Liver (tissue), 9 donors: ENCODE results near the gene CLDN1. TPM values are rescaled to one million over a fixed set of nuclear protein-coding genes. Genes with fewer than 3 reads are reported as not detected.

ENCODE experiments used
- DNase-seq: peaks from one replicate; pipeline ENCODE4 v3.0.0-alpha.2; 2017; ENCODE audit warnings: low spot score
- H3K27ac ChIP-seq, 2 donors: one replicate each; pipeline ENCODE4 v1.7.0; 2013; ENCODE audit warnings: inconsistent platforms in 2 of 2, low read length in 2 of 2, control low read depth in 1 of 2, low read depth in 1 of 2, mild to moderate bottlenecking in 1 of 2
- H3K27me3 ChIP-seq, 4 donors: one replicate each; pipeline versions ENCODE4 v1.6.1 to v1.7.0; 2013; ENCODE audit warnings: low read length in 3 of 4, inconsistent platforms in 1 of 4, mild to moderate bottlenecking in 1 of 4, moderate library complexity in 1 of 4; ENCODE audit not compliant: control insufficient read depth in 4 of 4, insufficient read depth in 4 of 4
- H3K36me3 ChIP-seq, 4 donors: one replicate each; pipeline versions ENCODE4 v1.6.1 to v1.7.0; 2013; ENCODE audit warnings: low read length in 3 of 4, mild to moderate bottlenecking in 3 of 4, low read depth in 1 of 4, moderate library complexity in 1 of 4; ENCODE audit not compliant: control insufficient read depth in 4 of 4, insufficient read depth in 3 of 4
- H3K4me1 ChIP-seq, 4 donors: one replicate each; pipeline versions ENCODE4 v1.6.1 to v1.7.0; 2013; ENCODE audit warnings: low read length in 3 of 4, mild to moderate bottlenecking in 3 of 4, moderate library complexity in 1 of 4; ENCODE audit not compliant: control insufficient read depth in 4 of 4, insufficient read depth in 4 of 4
- H3K4me3 ChIP-seq, 3 donors: one replicate each; pipeline versions ENCODE4 v1.6.1 to v1.7.0; 2013; ENCODE audit warnings: low read length in 3 of 3, control low read depth in 1 of 3, low read depth in 1 of 3, mild to moderate bottlenecking in 1 of 3
- H3K9ac ChIP-seq, 2 donors: one replicate each; pipeline ENCODE4 v1.7.0; 2013; ENCODE audit warnings: low read length in 2 of 2, mild to moderate bottlenecking in 2 of 2, moderate library complexity in 2 of 2, control low read depth in 1 of 2, low read depth in 1 of 2
- H3K9me3 ChIP-seq, 4 donors: one replicate each; pipeline versions ENCODE4 v1.6.1 to v1.7.0; 2013; ENCODE audit warnings: low read length in 3 of 4; ENCODE audit not compliant: control insufficient read depth in 4 of 4
- ATF3 ChIP-seq: IDR thresholded peaks from 2 replicates; pipeline ENCODE4 v1.6.1; 2016; ENCODE audit warnings: antibody characterized with exemption
- CTCF ChIP-seq: fragments of 150-350 bp; IDR thresholded peaks from 2 replicates; pipeline ENCODE4 v1.5.1; 2017; ENCODE audit warnings: improper control_type of control experiment, low read depth, low read length; ENCODE audit not compliant: missing input control
- EGR1 ChIP-seq, 2 donors: IDR thresholded peaks; 2 replicates each; pipeline ENCODE4 v1.6.1; 2016 to 2018; ENCODE audit warnings: antibody characterized with exemption in 2 of 2, low read depth in 2 of 2
- FOXA1 ChIP-seq: IDR thresholded peaks from 2 replicates; pipeline ENCODE4 v1.6.1; 2016; ENCODE audit warnings: antibody characterized with exemption
- FOXA2 ChIP-seq: IDR thresholded peaks from 2 replicates; pipeline ENCODE4 v1.6.1; 2016; ENCODE audit warnings: antibody characterized with exemption
- GABPA ChIP-seq, 2 donors: IDR thresholded peaks in 1 of 2; conservative IDR thresholded peaks in 1 of 2; 2 replicates each; pipeline ENCODE4 v1.6.1; 2016; ENCODE audit warnings: antibody characterized with exemption in 2 of 2, mild to moderate bottlenecking in 1 of 2, moderate library complexity in 1 of 2
- HNF4A ChIP-seq, 2 donors: conservative IDR thresholded peaks; 2 replicates each; pipeline ENCODE4 v1.6.1; 2016; ENCODE audit warnings: antibody characterized with exemption in 2 of 2, mild to moderate bottlenecking in 2 of 2
- HNF4G ChIP-seq: IDR thresholded peaks from 2 replicates; pipeline ENCODE4 v1.6.1; 2016; ENCODE audit warnings: antibody characterized with exemption
- JUND ChIP-seq, 2 donors: IDR thresholded peaks; 2 replicates each; pipeline ENCODE4 v1.6.1; 2016; ENCODE audit warnings: antibody characterized with exemption in 2 of 2
- NR2F2 ChIP-seq: IDR thresholded peaks from 2 replicates; pipeline ENCODE4 v1.6.1; 2016; ENCODE audit warnings: antibody characterized with exemption
- RAD21 ChIP-seq, 2 donors: IDR thresholded peaks; 2 replicates each; pipeline ENCODE4 v1.6.1; 2016; ENCODE audit warnings: antibody characterized with exemption in 2 of 2, mild to moderate bottlenecking in 2 of 2
- RXRA ChIP-seq, 2 donors: IDR thresholded peaks; 2 replicates each; pipeline ENCODE4 v1.6.1; 2017 to 2018; ENCODE audit warnings: antibody characterized with exemption in 2 of 2, mild to moderate bottlenecking in 1 of 2
- SP1 ChIP-seq: IDR thresholded peaks from 2 replicates; pipeline ENCODE4 v1.6.1; 2018; ENCODE audit warnings: antibody characterized with exemption, mild to moderate bottlenecking
- TAF1 ChIP-seq: conservative IDR thresholded peaks from 2 replicates; pipeline ENCODE4 v1.6.1; 2016; ENCODE audit warnings: antibody characterized with exemption, mild to moderate bottlenecking
- YY1 ChIP-seq: IDR thresholded peaks from 2 replicates; pipeline ENCODE4 v1.6.1; 2016; ENCODE audit warnings: antibody characterized with exemption, mild to moderate bottlenecking
- ZBTB33 ChIP-seq: IDR thresholded peaks from 2 replicates; pipeline ENCODE4 v1.6.1; 2016; ENCODE audit warnings: antibody characterized with exemption
- WGBS: extraction: QIAGEN DNeasy Blood & Tissue Kit; methylation state at CpG from one replicate; pipeline ENCODE4 v1.1.7; 2013; 5-methylcytosine and 5-hydroxymethylcytosine counted together
- polyA plus RNA-seq, 2 donors: library from polyadenylated mRNA; stranded (reverse) in 1 of 2; unstranded in 1 of 2; fragments of 200-250 nt in 1 of 2; fragments of >200 nt in 1 of 2; fragmentation: Nextera tagmentation in 1 of 2; extraction: Ambion mirVana in 1 of 2; gene quantifications; one replicate each; pipeline versions ENCODE4 v1.2.1 to v1.2.3, GENCODE V29; 2013 to 2015
- total RNA-seq, 2 donors: library from RNA; depleted of rRNA; stranded (reverse); fragments of >200 nt; gene quantifications; one replicate each; pipeline ENCODE4 v1.2.3, GENCODE V29; 2014
- TF ChIP-seq, protein P1 (sequence below): IDR thresholded peaks from 2 replicates; pipeline ENCODE4 v1.6.1; 2016; ENCODE audit warnings: antibody characterized with exemption
- TF ChIP-seq, protein P2 (sequence below): IDR thresholded peaks from 2 replicates; pipeline ENCODE4 v1.6.1; 2016; ENCODE audit warnings: antibody characterized with exemption, mild to moderate bottlenecking
- donor health status: healthy.
- donor health status: healthy.
- donor health status: healthy.
- donor health status: healthy.
- donor health status: healthy.

Gene CLDN1
- total and polyA plus RNA-seq, 4 donors = 57.8 to 92.0 (median 87.3) TPM

DNA sequence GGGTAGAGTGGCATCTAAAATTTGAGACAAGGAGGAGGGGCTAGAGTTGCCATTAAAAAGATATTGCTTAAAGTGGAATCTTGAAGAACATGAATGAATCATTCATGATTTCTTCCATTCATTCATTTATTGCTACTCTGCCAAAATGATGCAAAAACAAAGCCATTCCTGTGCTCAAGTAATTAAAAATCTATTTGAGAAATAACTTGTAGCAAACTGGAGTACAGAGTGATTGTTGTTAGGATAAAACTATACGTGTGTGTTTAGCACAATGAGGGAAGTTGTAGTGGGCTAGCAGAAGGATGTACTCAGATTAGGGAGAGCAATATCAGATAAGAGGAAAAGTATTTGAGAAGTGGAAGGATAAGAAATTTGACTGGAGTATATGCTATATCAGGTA, 11.7 kb upstream of the CLDN1 start:
- TF ChIP-seq RAD21 (IDR thresholded peaks at IDR 0.05) = no peak
- no peak for TF ChIP-seq ZBTB33
- no peak for TF ChIP-seq HNF4A (conservative IDR thresholded peaks at IDR 0.05)
- TF ChIP-seq, protein P1, sequence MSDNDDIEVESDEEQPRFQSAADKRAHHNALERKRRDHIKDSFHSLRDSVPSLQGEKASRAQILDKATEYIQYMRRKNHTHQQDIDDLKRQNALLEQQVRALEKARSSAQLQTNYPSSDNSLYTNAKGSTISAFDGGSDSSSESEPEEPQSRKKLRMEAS = no peak
- no peak for TF ChIP-seq FOXA2
- no peak for TF ChIP-seq FOXA1
- TF ChIP-seq EGR1 (IDR thresholded peaks at IDR 0.05; ENCODE audit: low read depth in 2 of 2) = no peak
- no peak for TF ChIP-seq YY1
- TF ChIP-seq GABPA (IDR thresholded peaks at IDR 0.05 in 1 of 2, conservative IDR thresholded peaks at IDR 0.05 in 1 of 2) = no peak
- no peak for TF ChIP-seq RXRA (IDR thresholded peaks at IDR 0.05)
- TF ChIP-seq ATF3 = no peak
- TF ChIP-seq HNF4G = no peak
- no peak for TF ChIP-seq JUND (IDR thresholded peaks at IDR 0.05)
- TF ChIP-seq SP1 = no peak
- TF ChIP-seq, protein P2, sequence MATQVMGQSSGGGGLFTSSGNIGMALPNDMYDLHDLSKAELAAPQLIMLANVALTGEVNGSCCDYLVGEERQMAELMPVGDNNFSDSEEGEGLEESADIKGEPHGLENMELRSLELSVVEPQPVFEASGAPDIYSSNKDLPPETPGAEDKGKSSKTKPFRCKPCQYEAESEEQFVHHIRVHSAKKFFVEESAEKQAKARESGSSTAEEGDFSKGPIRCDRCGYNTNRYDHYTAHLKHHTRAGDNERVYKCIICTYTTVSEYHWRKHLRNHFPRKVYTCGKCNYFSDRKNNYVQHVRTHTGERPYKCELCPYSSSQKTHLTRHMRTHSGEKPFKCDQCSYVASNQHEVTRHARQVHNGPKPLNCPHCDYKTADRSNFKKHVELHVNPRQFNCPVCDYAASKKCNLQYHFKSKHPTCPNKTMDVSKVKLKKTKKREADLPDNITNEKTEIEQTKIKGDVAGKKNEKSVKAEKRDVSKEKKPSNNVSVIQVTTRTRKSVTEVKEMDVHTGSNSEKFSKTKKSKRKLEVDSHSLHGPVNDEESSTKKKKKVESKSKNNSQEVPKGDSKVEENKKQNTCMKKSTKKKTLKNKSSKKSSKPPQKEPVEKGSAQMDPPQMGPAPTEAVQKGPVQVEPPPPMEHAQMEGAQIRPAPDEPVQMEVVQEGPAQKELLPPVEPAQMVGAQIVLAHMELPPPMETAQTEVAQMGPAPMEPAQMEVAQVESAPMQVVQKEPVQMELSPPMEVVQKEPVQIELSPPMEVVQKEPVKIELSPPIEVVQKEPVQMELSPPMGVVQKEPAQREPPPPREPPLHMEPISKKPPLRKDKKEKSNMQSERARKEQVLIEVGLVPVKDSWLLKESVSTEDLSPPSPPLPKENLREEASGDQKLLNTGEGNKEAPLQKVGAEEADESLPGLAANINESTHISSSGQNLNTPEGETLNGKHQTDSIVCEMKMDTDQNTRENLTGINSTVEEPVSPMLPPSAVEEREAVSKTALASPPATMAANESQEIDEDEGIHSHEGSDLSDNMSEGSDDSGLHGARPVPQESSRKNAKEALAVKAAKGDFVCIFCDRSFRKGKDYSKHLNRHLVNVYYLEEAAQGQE = no peak
- TF ChIP-seq CTCF = no peak
- no peak for TF ChIP-seq NR2F2
- TF ChIP-seq TAF1 = no peak
- Histone ChIP-seq H3K4me3 (no peak overlapping the region), H3K27me3 (no peaks in the 10 kb centered on the region), H3K4me1 (peaks cover 15 to 62% (median 50%) of the 10 kb centered on the region in 4 donors), H3K9ac (no peak overlapping the region), H3K36me3 (no peaks in the 10 kb centered on the region), H3K9me3 (no peaks in the 10 kb centered on the region), H3K27ac (no peak overlapping the region)
- no peak for DNase-seq
- WGBS = 81% methylated on average over 1 of the region's 1 CpG
